Smooth muscle cell of the brain vasculature (primary cell): ENCODE measurements around the gene SNX14.

ENCODE experiments used
- DNase-seq: peaks from one replicate; pipeline ENCODE4 v3.0.0-alpha.2; 2012; ENCODE audit warnings: low read depth, low spot score

The SNX14 gene

GRCh38 chr6:85506441-85507093, 87.1 kb downstream of the SNX14 start:
- DNase-seq = no peak

- peak; percentile 13 for DNase-seq
Measured at GRCh38 chr6:85498596-85499258, 94.9 kb downstream of the SNX14 start.

- no peak for DNase-seq
Measured at GRCh38 chr6:85496856-85497255, 96.8 kb downstream of the SNX14 start.

DNA sequence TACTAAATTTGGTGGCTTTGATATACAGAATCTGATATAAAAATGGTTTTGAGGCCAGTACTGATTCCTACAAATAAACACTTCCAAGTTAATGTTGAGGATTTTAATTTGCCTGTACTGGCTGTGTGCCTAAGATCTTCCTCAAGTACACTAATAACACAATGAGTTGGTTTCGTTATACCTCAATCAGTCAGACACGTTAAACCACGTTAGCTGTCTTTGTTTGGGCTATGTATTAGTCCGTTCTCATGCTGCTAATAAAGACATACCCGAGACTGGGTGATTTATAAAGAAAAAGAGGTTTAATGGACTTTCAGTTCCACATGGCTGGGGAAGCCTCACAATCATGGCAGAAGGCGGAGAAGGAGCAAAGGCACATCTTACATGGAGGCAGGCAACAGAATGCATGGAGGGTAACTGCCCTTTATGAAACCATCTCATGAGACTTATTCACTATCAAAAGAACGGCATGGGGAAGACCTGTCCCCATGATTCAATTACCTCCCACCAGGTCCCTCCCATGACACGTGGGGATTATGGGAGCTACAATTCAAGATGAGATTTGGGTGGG, 97.6 kb downstream of the SNX14 start:
- no peak for DNase-seq

- DNase-seq = no peak
Measured at GRCh38 chr6:85494547-85495536, 98.8 kb downstream of the SNX14 start.

DNA sequence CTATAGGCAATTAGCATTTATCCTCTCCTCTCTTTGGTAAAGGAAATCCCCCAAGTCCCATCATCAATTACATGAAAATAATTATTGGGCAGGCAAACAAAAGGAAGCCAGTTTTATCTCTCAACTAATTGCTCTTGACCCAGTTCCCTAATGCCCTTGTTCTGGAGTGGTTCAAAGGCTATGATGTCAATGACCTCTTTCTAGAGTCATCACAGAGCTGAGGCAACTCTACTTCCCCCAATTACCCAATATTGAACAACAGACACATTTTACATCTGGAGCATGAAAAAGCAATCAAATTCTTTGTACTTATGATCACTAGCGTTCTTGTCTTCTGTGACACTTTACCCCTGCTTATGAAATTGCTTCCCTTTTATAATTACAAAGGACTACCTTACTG, 100.3 kb downstream of the SNX14 start:
- no peak for DNase-seq

DNA sequence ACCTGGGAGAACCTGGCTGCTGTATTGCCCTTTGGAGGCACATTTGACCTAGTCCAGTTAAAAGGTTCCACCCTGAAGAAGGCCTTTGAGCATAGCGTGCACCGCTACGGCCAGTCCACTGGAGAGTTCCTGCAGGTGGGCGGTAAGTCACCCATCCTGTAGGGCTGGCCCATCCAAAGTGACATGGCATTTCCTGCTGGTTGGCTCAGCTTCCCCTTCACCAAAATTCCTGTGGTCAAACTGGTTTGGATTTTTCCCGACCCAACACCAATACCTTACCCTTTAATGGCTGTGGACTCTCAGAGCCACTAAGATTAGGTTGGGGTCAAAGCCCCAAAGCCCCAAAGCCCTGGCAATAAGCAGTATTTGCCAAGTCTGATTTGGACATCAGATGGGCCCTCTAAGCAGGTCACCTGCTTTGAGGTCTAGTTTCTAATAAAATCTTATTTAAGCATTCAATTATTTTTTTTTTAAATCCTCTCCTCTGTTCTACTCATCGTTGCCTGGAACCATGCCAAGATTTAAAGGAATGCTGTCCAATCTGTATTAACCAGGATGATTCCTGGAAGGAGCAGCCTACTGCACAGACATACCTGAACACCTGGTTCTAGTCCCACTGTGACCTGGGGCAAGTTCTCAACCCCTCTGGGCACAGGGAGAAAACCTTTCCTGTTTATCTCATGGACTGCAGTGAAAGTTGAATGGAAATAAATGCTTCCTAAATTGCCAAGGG, 103.0 kb downstream of the SNX14 start:
- DNase-seq = no peak

DNA sequence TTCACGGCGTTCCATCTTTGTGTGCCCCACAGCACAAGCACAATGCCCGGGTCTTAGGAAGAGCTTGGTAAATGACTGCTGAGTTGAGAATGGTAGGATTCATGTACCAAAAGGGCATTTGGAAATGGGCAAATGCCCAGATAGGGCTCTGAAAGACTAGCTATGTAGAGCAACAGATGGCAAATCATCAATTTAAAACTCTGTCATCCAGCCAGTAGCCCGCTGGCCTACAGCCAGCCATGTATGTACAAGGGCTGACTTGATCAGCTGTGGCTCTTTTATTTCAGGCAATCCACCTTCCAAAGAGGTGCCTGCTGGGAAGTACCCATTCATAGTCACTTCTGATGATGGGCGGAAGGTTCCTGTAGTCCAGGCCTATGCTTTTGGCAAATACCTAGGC, 108.7 kb downstream of the SNX14 start:
- DNase-seq = no peak

DNA sequence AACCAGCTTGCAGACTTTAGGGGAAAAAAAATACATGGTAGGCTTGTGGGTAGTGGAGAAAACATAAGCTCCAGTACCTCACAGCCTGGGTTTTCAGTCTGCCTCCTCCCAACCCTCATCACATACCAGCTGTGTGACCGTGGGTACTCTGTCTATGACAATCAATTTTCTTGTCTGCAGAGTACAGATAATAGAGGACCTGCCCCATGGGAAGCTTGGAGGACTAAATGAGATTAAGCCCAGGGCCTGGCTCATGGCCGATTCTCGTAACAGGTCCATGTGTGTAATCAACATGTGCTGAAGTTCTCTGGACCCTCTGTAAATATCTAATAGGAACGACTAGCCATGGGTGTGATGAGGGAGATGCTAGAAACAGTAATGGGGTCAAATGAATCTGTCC, 109.8 kb downstream of the SNX14 start:
- DNase-seq = no peak

- no peak for DNase-seq
Measured at GRCh38 chr6:85482905-85483700, 110.6 kb downstream of the SNX14 start.

GRCh38 chr6:85482206-85482904, 111.3 kb downstream of the SNX14 start:
- no peak for DNase-seq

DNA sequence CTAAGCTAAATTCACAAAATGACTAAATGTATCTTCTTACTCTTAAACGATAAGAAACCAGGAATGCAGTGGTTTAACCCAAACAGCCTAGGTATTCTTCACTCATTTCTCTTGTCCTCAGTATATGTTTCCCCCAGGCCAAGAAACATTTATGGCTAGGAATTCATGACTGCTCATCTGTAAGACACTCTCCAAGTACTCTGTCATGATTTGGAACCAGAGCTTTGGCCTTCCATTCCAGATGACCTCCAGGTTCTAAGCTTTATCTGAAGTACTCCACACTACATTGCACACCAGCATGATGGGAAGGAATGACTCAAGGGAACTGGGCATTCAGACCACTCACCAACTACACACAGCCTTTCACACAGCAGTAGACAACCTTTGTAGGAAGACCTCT, 114.5 kb downstream of the SNX14 start:
- DNase-seq = no peak

GRCh38 chr6:85476532-85476931, 117.1 kb downstream of the SNX14 start:
- no peak for DNase-seq

- no peak for DNase-seq
Measured at GRCh38 chr6:85473748-85474147, 119.9 kb downstream of the SNX14 start.

DNA sequence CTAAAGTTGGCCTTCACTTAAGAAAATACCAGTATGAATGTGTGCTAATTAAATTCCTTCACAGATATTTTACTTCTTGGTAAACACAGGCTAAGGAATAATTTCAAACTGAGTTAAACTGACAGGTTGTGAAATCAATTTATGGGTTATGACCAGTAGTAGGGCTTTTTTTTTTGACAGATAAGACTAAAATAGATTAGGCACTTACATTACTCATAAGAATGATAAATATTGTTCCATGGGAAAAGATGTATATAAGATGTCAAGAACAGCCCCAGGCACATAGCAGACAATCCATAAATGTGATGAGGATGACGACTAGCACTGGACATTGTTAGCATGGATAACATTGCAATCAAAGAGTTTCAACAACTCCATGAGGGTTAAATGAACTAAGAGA, 120.9 kb downstream of the SNX14 start:
- DNase-seq = no peak

DNA sequence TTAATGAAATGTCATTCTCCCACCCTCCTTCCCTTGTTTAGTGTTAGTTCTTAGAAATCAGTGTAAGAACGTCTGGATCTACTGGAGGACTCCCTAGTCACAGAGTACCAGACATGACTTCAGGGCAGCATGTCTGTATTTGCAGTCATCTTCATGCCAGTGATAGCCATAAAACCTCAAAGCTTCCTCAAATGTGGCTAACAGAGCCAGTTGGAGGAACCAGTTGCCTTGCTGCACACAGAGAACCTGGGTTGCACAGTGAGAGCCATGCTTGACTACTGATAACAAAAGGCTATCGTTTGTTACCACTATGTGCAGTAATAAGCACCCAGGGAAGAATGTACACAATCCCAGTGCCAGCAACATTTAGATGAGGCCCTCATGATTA, 123.6 kb downstream of the SNX14 start:
- DNase-seq = no peak

- DNase-seq = no peak
Measured at GRCh38 chr6:85469276-85470022, 124.2 kb downstream of the SNX14 start.

DNA sequence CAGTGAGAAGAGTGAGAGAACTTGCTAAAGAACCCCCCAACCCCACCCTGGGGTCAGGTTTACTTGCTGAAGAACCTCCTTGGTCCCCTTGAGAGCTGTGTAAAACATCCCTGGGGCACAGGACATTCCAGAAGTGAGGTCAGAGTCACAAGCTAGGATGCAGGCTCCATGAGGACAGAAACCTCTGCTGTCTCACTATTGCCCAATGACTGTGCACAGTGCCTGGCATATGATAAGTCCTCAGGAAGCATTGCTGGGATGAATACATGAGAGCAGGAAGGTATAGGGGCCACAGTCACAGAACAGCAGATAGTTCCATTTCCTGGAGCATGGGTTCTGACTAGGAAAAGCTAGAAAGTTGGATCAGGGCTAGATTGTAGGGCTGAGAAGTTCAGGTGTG, 125.3 kb downstream of the SNX14 start:
- no peak for DNase-seq

DNA sequence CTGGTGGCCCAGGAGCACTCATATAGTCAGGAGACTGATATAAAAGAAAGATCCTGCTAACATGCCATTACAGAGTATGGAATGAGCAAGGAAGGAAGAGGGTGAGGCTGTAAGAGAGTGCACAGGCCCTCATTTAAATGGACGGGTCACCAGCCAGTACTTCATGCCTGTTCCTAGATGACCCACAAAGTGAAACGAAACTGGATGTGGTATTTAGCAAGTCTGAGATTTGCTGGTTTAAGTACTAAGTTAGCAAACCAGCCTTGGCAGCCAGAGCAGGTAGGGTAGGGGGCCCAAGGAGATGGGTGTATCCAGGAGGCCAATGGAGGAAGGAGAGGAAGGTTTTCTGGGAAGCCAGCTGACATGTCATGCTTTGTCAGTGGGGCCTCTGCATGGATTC, 127.9 kb downstream of the SNX14 start:
- no peak for DNase-seq
